UCSD-AML1 (cell line): ENCODE measurements around the gene LRRFIP1.
"Not testable (repeated sequence)": the region's sequence is repeated elsewhere in the genome, so short reads cannot be mapped to it uniquely, and the experiment has no call there.

Experiments
- DNase-seq: peaks from one replicate; lab custom pipeline; 2025; ENCODE audit not compliant: unreplicated experiment; lab: John Stamatoyannopoulos, UW

LRRFIP1 gene

GRCh38 chr2:237682856-237683670 is 55.7 kb downstream of the LRRFIP1 start:
- no peak for DNase-seq

DNA sequence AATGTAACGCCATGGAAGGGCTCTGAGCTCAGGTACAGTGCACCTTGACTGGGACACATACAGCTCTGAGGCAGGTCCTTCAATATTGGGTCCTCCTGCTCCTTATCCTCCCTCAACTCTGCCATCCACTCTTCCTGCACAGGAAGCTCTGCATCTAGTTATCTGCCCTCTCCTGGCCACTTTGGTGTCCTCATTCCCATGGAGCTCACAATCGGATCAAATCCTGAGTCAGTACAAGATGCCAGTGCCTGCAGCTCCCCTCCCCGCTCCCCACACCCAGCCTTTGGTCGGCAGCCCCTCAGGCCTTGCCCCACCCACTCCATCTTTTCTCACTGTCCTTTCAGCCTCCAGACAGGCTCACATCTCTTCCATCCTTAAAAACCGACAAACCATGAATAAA is 58.0 kb downstream of the LRRFIP1 start:
- DNase-seq = no peak

- no peak for DNase-seq
Observed at GRCh38 chr2:237686659-237687136, 59.3 kb downstream of the LRRFIP1 start.

DNA sequence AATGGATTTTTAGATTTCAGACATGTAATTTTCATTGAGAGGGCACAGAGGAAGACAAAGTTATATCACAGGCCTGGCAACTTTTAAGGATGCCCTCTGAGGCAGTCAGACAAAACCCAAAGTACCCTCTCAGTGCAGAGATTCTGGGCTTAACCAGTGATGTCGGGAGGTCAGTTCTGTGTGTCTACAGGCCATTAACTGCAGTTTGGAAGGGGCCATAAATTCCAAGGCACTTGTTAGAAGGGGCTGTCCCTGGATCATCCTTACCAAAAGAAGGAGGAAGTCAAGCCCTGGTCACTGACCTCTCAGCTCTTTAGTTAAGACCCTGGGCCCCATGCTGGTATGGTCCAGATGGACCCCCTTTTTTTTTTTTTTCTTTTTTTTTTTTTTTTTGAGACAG is 60.7 kb downstream of the LRRFIP1 start:
- no peak for DNase-seq

DNA sequence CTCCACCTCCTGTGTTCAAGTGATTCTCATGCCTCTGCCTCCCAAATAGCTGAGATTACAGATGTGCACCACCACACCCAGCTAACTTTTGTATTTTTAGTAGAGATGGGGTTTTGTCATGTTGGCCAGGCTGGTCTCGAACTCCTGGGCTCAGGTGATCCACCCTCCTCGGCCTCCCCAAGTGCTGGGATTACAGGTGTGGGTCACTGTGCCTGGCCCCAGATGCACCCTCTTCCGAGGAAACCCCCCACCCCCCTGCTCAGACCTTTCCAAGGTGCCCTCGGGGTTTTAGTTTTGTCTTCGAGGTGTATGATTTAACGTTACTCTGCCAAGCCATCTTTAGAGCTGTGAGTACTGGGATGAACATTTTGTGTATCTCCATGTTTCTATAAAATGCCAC is 61.2 kb downstream of the LRRFIP1 start:
- DNase-seq = not testable (repeated sequence)

- peak; percentile 63 for DNase-seq
Observed at GRCh38 chr2:237689336-237690131, 62.1 kb downstream of the LRRFIP1 start.

GRCh38 chr2:237691029-237691907 is 63.9 kb downstream of the LRRFIP1 start:
- no peak for DNase-seq

GRCh38 chr2:237691908-237692600 is 64.7 kb downstream of the LRRFIP1 start:
- peak; percentile 98 for DNase-seq

GRCh38 chr2:237692601-237693290 is 65.4 kb downstream of the LRRFIP1 start:
- DNase-seq = no peak

DNA sequence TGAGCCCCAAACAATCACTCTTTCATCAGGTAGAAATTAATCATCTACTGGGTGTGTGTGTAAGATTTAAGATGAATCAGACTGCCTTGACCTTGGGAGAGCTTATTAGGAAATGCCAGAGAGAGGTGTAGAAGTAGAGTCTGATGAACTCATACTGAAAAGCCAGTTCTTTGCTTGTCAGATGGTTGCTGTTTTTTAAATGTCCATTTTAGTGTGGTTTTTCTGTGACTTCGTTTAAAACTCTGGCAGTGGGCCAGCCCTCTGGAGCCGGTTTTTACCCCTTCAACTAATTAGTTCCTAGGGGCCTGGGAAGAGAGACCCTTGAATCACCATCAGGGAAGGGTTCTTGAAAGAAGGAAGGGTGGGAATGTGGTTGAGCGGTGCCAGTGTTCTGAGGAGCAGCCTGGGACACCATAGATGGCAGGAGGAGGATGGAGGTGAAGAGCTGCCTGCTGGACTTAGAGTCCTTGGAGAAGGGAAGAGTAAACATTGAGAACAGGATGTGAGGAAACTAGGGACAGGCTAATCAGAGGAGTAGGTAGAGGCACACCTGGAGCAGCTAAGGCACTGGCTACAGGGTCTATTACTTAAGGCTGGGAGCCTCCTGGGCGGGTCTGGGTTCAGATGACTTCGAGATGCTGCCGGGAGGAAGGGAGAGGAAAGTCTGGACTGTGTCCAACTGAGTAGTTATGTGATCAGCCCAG is 66.1 kb downstream of the LRRFIP1 start:
- no peak for DNase-seq

- DNase-seq = peak; percentile 72
Observed at GRCh38 chr2:237694415-237695194, 67.2 kb downstream of the LRRFIP1 start.

DNA sequence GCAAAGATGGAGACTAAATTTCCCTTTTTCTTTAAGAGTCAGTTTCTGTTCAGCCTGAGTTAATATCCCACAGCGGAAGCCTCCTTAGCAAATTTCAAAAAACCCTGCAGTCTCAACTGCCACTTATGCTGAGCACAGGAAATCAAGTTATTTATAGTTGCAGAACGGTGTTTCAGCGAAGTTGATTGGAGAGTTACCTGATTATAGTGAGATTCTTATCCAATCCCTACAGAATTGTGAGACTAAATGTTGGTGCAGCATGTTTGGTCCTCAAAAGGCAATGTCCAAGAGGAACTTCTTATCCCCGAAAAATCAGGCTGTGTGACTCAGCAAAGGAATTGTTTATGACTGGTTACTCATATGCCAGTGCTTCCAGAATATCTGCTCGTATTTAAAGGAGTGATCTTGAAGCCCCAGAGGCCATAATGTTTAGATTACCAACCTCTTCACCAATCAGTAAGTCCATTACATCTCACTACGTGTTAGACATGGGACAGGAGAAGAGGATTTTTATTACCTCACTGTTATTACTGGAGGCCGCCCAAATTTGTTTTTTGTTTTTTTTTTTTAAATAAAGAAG is 67.9 kb downstream of the LRRFIP1 start:
- no peak for DNase-seq

GRCh38 chr2:237696461-237696860 is 69.1 kb downstream of the LRRFIP1 start:
- no peak for DNase-seq

DNA sequence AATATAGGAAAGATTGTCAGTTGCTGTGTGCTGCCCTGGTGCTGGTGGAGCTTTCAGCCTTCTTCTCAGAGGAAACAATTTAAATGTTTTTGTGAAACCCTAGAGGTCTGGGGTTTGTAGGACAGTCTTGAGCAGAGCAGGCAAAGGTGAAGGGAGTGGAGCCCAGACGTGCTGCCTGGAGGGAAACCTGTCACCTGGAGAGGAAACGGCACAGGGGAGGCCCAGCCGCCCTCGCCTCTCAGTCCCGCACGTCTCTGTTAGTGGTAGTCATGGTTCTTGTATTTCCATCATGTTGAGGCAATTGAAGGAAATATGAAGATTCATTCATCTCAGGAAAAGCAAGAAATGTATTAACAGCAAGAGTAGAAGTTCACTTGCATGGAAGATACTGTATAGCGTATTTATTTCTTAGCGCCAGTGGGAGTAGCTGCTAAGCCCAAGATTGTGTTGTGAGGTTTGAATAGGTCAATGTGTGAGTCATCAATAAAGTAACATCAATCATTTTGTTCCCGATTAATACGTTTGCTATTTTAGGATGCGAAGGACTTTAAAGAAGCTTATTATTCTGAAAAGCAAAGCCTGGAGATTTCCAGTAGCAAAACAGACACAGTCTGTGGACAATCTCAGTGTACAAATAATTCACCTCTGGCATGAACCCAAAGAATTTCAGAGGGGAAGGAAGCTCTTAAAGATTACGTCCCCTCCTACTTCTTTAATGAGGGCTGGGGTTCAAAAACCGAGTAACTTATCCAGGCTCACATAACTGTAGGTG is 70.4 kb downstream of the LRRFIP1 start:
- no peak for DNase-seq

DNA sequence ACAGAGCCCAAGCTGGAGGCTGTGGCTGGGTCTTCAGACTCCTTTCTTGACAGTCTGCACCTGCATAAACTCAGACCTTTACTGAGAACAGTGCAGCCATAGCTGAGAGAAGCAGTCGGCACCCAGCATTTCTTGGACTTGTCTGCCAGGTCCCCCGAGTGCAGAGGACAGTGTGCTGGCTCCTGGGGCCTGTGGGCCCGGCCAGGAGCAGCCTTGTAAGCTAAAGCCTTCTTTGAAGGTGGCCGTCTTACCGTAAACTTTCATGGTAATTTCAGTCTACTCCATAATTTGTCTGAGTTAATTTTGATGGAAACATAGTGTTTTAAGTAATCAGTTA is 70.9 kb downstream of the LRRFIP1 start:
- DNase-seq = no peak

GRCh38 chr2:237699870-237700511 is 72.6 kb downstream of the LRRFIP1 start:
- no peak for DNase-seq

DNA sequence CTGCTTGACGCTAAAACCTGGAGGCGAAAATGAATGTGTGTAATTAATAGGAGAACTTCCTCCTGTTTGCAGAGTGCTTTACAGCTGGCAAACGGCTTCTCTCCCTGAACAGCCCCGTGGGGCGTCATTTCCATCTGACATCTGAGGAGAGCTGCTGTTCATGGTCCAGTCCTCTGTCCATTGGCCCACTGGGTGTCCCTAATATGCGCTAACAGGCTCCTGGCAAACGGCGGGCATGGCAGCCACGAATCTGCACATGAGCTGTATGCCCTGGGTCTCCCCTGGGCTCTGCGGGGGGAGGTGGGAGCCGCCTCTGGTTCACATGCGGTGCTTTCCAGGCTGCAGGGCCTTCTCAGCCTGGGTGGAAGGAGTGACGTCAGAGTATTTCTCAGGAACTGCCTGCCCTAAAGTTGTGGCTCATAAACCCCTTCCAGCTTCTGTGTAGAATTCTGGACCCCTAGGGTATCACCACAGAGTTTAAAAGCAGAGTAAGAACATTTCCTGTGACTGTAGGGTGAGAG is 73.2 kb downstream of the LRRFIP1 start:
- peak; percentile 59 for DNase-seq
